ENCODE results near the gene LEUTX.

The LEUTX gene

GRCh38 chr19:39825093-39825463, 46.4 kb downstream of the LEUTX start:
- DNase-seq, result no peak

- no peak for DNase-seq
Observed at GRCh38 chr19:39825531-39826076, 47.0 kb downstream of the LEUTX start.

DNA sequence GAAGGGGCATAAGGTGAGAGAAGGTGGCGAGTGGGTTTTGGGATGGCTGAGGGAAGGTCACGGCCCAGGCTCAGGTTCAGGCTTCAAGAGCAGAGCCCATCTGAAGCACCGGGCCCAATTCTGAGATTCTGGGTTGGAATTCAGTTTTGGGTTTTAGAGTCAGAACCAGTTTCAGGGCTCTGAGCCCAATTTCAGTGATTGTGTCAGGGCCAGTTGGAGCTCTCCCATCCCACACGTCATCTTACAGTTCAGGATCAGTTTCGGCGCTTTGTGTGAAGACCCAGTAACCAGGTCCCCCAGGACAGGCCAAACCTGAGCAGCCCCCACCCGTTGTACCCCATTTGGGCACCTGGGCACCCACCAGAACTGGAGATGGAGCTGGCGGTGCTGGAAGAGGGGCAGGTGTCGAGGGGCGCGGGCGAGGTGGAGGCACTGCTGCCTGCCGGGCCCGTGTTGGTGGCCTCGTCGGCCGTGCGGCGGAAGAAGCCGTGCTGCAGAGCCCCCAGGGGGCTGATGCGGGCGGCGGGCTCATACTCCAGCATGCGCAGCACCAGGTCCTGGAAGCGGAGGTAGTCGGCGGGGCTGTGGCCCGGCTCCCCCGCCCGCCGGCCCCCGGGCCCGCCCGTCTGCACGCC, 47.8 kb downstream of the LEUTX start:
- DNase-seq, result no peak

GRCh38 chr19:39827216-39827615, 48.6 kb downstream of the LEUTX start:
- no peak for DNase-seq

DNA sequence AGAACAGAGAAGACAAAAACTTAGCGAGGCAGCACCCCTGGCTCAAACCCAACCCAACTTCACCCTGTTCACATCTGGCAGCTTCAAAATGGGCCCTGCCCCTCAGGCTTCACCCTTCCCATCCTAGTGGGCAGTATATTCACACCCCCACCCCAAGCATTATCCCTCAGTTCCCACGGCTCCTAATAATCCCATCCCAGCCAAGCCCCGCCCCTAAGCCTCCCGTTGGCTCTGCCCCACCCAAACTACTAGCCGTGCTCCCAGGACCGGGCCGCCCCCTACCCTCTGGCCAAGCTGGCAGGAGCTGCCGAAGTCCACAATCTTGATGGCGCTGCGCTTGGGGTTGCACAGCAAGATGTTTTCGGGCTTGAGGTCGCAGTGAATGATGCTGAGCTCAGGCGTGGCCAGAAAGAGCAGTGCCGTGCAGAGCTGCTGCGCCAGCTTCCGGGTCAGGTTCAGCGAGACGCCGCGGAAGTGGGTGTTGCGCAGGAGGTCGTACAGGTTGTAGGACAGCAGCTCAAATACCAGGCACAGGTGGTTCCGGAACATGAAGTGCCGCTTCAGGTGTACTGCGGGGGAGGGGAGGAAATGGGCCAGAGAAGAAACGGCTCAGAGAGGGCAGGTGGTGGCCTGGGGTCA, 49.5 kb downstream of the LEUTX start:
- DNase-seq, result no peak

DNA sequence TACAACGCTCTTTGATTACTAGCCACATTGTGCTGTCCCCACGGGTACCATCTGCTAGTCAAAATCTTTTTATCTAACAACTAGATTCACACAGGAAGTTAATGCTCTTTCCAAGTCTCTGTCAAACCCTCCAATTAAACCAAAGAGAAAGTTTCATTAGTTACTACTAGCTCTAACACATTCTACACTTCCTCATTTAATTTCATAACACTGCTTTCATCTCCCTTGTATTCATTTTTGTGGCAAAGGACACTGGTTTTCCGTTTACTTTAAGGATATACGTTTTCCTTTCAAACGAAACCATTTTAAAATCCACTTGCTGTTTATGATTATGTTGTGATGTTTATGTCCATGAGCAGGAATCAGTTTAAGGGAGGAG, 50.0 kb downstream of the LEUTX start:
- DNase-seq, result no peak

GRCh38 chr19:39829702-39830275, 51.1 kb downstream of the LEUTX start:
- DNase-seq, result no peak

GRCh38 chr19:39830406-39830805, 51.8 kb downstream of the LEUTX start:
- no peak for DNase-seq

- no peak for DNase-seq
Observed at GRCh38 chr19:39830847-39831246, 52.2 kb downstream of the LEUTX start.

DNA sequence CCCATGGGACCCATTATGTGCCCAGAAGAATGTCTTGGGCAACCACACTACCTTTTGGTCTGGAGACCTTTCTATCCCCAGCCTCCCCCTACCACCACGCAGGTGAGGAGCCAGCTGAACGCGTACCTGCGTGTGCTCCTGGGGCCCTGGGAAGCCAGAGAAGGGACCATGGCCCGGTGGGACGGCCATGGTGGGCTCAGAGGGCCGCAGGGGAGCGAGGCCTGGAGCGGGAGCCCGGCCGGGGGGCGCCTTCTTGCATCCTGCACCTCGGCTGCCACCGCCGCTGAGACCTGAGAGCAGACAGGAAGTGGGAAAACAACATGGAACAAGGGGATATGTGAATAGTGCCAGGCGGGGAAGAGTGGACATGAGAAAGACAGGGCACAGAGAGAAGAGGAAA, 53.0 kb downstream of the LEUTX start:
- DNase-seq, result no peak

DNA sequence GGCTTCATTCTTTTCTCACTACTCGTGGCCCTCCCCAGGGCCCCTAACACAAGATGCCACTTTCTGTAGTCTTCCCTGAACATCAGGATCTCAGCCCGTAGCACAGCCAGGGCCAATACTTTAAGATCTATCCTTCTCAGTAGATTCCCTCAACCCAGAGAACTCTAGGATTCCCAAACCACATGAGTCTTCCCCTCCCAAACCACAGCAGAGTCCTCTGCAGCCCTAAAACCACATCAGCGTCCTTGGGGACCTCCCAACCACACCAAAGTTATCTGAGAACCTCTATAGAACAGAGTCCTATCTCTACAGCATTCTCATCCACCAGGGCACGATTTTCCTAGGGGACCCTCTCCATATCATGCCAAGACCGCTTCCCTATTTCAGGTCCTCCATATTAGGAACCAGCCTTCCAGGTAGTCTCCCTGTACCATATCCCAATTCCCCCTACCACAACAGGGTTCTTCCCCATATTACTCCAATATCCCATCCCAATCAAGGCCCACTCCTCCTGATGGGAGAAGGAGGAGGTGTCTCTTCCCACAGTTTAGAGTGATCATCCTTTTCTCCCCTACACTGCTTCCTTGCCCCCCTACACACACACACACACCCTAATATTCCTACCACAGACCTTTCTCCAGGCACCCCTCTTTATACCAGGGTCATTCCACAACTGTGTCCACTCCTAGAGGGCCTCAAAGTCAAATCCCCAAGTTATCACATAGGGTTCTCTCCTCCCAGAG, 53.9 kb downstream of the LEUTX start:
- no peak for DNase-seq

DNA sequence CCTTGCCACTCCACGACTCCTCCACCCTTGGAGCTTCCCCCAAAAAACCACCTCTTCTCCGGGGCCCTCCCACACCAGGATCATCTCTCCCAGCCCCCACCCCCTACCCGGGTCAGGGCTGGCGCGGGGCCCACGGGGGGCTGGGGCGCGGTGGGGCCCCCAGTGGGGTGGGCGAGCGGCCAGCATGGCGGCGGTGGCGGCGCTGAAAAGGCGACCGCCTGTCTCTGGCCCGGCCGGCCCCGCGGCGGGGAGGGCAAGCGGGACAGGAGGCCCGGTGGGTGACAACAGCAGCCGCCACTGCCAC, 54.5 kb downstream of the LEUTX start:
- DNase-seq, result no peak

DNA sequence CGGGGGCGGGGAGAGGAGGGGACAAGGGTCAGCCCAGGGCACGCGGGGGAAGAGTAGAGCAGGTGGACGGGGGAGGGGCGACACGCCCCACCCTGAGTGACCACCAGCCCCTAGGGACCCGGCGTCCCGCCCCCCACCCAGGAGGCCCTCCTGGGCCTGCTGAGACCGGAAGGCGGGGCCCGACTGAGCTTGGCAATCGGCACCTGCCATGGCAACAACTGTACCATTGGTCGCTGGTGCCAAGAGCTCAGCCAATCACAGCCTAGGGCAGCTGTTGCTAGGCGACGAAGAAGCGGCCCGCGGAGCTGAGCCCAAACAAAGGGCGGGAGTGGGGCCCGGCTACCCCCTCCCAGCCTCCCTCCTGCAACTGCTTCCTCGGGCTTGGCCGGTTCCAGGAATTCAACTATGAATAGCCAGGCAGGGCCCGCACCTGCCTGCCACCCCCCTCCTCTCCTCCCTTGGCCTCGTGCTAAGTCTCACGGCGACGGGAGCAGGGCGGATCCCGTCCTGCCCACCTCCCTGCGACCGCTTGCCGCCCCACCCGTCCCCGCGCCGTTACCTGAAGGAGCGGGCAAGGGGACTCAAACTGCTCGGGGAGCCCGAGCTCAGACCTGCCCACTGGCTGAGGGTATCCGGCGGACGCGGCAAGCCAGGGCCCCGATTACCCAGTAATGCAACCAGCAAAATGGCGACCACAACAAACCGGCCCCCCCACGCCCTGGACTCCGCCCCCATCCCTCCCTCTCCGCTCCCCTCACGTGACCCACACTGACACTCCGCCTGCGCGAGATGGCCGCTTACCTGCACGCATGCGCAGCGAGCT, 55.0 kb downstream of the LEUTX start, which contains the start of gene DYRK1B:
Gene DYRK1B (minus strand): TSS at position 699 of the 823 bp plus-strand sequence. CDS start 2,295 bp downstream, outside the sequence.
- DNase-seq, result peak; percentile 98

DNA sequence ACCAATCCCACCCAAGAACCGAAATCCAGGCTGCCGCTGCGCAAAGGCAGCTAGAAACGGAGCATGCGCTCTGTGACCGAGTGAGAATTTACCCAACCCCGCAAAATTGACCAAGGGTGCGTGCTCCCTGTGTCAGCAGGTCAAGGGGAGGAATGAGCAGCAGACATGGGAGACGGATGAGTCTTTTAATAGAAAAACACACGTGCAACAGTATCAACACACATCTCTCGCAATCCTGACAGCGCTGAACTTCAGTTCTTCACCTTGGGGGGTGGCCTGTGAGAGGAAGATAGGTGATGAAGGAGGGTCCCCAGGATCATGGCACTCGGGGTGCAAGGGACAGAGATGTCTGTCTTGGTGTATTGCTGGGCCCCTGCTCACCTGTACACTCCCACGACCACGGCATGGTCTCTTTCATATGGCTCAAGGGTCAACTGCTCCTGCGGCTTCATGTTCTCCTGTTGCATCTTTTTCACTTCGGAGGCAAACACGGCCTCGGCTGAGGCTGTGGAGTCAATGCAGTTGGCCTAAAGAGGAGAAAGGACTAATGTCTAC, 55.7 kb downstream of the LEUTX start:
- no peak for DNase-seq
